Stimulated activated CD8-positive, alpha-beta memory T cell treated with anti-CD3 and anti-CD28 coated beads, Interleukin-4, amount 100 ng/mL, for 1 hour (primary cell): ENCODE measurements around the gene MRPS7.
"Not testable (repeated sequence)": the region's sequence is repeated elsewhere in the genome, so short reads cannot be mapped to it uniquely, and the experiment has no call there.

Source experiments
- DNase-seq, 2 donors: peaks; one replicate each; pipeline ENCODE4 v3.0.0-alpha.2; 2020; ENCODE audit warnings: low read depth in 2 of 2, low spot score in 1 of 2

MRPS7 gene

DNA sequence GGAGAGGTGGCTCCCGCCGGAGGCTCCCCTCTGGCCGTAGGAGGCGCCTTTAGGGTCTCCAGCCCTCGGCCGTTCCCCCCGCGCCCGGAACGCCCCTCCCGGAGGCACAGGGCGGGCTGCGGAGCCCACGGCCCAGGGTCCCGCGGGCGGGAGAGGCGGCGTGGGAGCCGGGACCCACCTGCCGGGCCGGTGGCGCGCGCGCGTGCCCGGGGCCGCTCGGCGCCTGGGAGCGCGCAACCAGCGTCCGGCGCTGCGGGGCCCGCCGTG lies 9.2 kb downstream of the MRPS7 start, which contains the start of gene MIF4GD:
TSS of gene MIF4GD (minus strand) at position 266 of the 267 bp plus-strand sequence. CDS start 1,036 bp downstream, outside the sequence.
- no peak for DNase-seq

DNA sequence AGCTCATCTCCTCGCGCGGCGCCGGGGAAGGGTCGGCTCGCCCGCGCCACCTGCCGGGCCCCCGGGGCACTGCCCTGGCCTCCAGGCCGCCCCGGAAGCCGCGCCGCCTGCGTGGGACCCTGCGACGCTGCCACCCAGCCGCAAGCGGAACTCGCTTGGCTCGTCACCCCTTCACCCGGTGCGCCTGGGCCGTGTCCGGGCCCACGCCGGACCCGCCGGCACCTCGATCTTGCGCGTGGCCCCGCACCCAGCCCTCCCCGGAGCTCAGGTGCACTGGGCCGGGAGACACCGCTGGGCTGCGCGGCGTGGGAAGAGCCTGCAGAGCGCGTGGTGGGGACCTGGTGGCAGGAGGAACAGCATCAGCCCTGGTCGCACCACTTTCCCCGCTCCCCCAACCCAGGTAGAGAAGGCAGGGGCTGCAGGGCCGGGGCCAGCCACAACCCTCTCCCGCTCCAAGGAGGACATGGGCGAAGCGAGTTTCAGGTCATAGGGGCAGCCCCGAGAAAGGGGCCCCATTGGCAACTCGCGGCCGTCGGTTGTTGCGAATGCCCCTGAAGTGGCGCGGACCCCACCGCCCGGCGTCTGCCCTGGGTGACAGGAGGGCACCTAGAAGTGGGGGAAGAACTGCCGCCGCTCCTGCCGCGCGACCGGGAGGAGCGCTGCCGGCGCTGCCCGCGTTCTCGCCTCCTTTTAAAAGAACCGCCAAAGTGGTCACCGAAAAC lies 9.7 kb downstream of the MRPS7 start:
- peak; percentile 61 to 74 for DNase-seq

DNA sequence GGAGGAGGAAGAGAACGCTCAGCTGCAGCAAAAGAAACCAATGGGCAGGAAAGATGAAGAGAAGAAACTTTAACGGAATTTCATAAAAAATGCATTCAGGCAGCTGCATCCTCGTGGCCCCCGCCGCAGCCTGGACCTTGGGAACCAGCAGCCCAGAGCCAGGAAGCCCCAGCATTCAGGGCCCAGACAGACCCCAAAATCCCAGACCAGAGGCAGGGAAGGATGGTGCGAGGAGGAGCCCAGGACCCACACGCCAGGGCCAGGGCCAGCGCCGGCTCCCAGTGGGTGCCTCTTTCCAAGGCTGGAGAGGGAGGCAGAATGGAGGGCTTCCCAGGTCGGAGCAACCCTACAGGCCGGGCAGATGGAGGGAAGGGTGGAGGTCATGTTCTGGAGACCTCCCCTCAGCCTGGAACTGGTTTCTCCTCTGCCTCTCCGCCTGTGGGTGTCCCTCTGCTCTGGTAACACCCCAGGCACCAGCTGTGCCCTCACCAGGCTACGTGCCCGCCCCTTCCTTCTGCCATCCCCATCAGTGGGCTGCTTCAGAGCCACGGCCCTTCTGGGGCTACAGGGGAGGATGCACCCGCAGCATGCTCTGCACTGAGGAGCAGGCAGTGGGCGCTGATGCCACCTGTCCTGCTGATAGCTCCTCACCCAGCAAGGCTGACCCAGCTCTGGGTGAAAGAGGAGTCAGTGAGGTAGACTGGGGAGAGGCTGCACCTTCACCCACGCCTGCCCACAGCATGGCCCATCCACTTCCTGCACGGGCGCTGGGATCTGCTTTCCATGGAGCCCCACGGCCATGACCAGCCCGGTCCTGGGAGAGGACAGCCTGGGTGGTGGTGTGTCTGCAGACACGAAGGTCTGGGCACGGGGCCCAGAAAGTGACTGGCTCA lies 10.5 kb downstream of the MRPS7 start:
- DNase-seq: no peak

DNA sequence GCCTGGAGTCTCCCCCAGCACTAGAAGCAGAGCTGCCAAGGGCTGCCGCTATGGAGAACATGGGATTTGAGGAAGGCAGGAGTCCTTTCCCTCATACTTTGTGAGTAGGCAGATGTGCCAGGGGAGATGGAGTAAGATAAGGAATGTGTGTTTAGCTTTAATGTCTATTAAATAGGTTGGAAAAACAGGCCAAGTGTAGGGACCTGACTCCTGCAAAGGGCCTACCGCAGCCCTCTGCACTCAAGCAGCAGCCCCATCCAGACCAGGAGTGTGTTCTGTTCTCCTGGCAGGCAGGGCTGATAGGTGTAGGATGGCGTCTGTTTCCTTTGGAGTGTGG lies 11.1 kb downstream of the MRPS7 start:
- no peak for DNase-seq

GRCh38 chr17:75273977-75274708 lies 12.5 kb downstream of the MRPS7 start:
- no peak for DNase-seq

DNA sequence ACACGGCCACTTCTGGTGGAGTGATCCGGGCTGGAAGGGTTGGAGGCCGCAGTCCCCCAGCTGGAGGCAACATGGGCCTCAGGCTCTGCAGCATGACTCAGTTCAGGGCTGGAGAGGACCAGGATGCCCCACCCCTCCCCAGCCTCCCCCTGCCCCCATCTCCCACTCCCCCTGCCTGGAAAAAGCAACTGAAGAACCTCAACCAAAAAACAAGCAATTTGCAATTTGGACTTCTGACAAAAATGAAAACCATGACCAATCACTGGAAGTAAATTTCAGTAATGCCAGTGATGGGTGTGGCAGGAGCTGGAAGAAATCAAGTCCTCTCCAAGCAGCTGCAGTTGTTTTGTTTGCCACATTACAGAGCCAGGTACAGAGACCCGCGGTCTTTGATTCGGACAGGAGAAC lies 16.0 kb downstream of the MRPS7 start:
- DNase-seq: no peak

DNA sequence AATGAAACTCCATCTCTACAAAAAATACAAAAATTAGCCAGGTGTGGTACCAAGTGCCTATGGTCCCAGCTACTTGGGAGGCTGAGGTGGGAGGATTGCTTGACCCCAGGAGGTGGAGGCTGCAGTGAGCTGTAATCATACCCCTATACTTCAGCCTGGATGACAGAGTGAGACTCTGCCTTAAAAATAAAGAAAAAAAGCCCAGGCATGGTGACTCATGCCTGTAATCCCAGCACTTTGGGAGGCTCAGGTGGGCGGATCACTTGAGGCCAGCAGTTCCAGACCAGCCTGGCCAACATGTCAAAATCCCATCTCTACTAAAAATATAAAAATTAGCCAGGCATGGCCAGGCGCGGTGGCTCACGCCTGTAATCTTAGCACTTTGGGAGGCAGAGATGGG lies 18.5 kb downstream of the MRPS7 start:
- DNase-seq: not testable (repeated sequence)

GRCh38 chr17:75285123-75285522 lies 23.4 kb downstream of the MRPS7 start:
- DNase-seq: no peak

- no peak for DNase-seq
Observed at GRCh38 chr17:75287221-75287620, 25.5 kb downstream of the MRPS7 start.

DNA sequence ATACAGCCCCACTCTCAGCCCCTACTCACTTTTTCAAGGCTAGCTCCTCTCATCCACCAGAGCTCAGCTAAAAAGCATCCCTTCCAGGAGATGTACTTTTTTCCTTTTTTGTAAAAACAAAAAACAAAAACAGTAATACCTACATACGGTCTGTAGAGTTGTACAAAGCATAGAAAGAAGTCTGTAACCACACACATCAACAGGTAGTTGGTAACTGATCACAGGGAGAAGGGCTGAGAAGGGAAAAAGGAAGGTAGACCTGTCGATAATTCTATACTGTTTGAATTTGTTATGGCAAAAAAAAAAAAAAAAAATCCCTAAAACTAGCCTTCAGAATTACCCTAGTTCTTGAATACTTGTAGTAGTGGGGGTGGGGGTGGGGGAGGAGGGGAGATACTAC lies 26.7 kb downstream of the MRPS7 start:
- no peak for DNase-seq

- peak in 1 of 2 donors; percentile 9 for DNase-seq
Observed at GRCh38 chr17:75288770-75289114, 27.1 kb downstream of the MRPS7 start.

DNA sequence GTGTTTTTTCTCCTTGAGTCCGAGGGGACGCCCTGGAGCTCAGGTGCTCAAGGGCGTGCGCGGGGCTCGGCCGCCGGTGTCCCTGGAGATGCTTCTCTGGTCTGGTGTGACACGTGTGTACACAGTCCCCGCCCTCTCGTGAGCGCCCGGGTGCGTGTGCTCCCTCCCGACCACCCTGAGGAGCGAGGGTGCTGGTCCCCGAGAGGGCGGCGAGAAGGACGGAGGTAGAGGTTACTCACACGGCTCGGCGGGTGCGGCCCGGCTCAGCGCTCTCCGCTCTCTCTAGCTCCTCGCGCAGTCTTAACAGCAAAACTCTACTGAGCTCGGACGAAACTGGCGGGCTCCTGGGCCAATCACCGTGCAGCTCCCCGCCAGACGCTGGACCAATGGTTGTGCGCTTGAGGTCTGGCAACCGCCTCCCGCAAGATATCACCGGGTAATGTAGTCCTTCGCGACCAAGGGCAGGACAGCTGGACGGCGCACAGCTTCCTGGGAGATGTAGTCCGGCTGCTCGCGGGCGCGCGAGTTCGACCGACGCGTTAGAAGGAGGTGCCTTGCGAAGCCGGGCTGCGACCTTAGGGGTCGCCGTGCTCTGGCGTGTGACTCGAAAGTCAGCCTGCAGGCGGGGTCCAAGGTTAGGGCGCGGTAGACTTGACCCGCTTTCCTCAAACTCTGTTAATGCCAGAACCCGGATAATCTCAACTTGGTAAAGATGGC lies 27.6 kb downstream of the MRPS7 start, which contains the start of gene SLC25A19:
TSS of gene SLC25A19 (minus strand) at position 319 of the 717 bp plus-strand sequence. CDS start 2,669 bp downstream, outside the sequence.
- DNase-seq: peak; percentile 88 to 94

GRCh38 chr17:75289832-75290337 lies 28.2 kb downstream of the MRPS7 start:
- peak; percentile 22 for DNase-seq

DNA sequence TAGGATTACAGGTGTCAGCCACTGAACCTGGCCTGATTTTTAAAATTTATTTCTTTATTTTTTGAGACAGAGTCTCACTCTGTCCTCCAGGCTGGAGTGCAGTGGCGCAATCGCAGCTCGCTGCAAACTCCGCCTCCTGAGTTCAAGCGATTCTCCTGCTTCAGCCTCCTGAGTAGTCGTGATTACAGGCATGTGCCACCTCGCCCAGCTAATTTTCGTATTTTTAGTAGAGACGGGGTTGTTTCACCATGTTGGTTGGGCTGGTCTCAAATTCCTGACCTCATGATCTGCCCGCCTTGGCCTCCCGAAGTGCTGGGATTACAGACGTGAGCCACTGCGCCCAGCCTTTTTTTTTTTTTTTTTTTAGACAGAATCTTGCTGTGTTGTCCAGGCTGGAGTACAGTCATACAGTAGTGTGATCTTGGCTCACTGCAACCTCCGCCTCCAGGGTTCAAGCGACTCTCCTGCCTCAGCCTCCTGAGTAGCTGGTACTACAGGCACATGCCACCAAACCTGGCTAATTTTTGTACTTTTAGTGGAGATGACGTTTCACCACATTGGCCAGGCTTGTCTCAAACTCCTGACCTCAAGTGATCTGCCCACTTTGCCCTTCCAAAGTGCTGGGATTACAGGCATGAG lies 31.2 kb downstream of the MRPS7 start:
- not testable (repeated sequence) for DNase-seq

DNA sequence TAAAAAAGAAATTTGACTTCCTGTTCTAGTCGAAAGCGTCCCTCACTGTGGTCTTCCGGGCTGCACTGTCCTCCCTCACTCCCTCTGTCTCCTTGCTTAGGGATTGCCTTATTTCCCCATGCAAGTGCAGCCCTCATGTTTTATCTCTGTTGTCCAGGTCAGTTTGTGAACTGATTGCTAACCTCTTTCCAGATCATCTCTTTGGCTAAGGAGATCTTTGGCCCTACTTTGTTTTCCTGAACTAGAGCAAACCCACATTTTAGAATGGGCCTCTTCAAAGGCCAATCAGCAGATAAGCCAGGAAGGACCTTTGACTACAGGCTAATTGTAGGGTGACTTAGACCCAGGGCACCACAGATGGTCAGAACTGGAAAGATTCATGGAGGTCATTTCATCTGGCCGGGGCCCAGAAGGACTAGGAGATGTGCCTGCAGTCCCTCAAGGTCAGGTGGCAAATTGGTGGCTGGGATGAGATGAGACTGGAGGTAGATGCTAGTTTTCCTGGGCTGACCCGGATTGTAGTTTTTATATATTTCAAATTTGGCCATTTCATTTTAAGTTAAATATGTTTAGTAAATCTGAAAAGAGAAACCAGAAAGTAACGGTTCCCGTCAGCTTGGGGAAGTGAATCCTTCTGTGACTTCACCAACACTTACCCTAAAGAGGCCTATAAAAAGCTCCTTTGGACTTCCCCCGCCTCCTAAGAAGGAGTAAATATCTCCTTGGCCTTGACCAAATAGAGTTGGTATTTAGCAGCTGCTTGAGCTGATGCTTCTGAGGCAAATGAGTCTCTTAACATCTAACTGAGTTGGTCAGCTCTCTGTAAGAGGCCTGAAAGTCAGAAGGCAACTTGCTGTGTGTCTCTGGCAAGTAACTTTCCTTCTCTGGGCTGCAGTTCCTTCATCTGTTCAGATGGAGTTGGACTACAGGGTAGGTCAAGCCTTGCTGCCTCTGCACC lies 33.8 kb downstream of the MRPS7 start:
- DNase-seq: no peak

GRCh38 chr17:75300280-75300679 lies 38.6 kb downstream of the MRPS7 start:
- no peak for DNase-seq

DNA sequence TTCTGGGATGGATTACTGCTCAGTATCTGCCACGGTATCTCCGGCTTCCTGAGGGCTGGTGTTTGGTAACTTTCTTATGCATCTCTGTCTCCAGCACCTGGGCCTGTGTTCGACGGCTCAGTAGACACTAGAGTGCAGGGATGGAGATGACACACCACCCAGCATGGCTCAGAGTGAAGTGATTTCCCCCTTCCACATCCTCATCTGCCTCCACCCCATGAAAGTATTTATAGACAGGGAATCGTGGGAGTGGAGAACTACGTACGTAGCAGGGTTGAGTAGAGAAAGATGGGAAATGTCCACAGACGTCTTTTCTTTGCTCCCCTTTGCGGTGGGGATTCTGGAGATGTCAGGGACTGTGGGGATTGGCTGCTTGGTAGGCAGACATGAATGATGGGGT lies 39.4 kb downstream of the MRPS7 start:
- no peak for DNase-seq

GRCh38 chr17:75301502-75302206 lies 40.0 kb downstream of the MRPS7 start:
- DNase-seq: no peak
